HEK293 (cell line): ENCODE measurements around the gene HSD17B14.

Source experiments
- EGR2 ChIP-seq: fragments of 450-650 bp; formaldehyde crosslinking; IDR thresholded peaks from 2 replicates; pipeline ENCODE4 v1.5.1; 2016; ENCODE audit warnings: low read depth, missing biosample characterization, missing genetic modification characterization
- GLIS1 ChIP-seq: fragments of 450-650 bp; formaldehyde crosslinking; IDR thresholded peaks from 2 replicates; pipeline ENCODE4 v1.5.1; 2016; ENCODE audit warnings: missing biosample characterization, missing genetic modification characterization
- KLF9 ChIP-seq: fragments of 450-650 bp; formaldehyde crosslinking; IDR thresholded peaks from 2 replicates; pipeline ENCODE4 v1.5.1; 2016; ENCODE audit warnings: missing biosample characterization, missing genetic modification characterization, low read depth
- SALL2 ChIP-seq: fragments of 450-650 bp; formaldehyde crosslinking; IDR thresholded peaks from 2 replicates; pipeline ENCODE4 v1.5.0; 2017; ENCODE audit warnings: missing biosample characterization, mild to moderate bottlenecking, missing genetic modification characterization, borderline replicate concordance
- SCRT2 ChIP-seq: fragments of 450-650 bp; formaldehyde crosslinking; IDR thresholded peaks from 2 replicates; pipeline ENCODE4 v1.5.1; 2016; ENCODE audit warnings: missing biosample characterization, missing genetic modification characterization
- SETDB1 ChIP-seq: IDR thresholded peaks from one replicate; pipeline ENCODE4 v1.6.1; 2017; ENCODE audit warnings: mild to moderate bottlenecking, low read length, moderate library complexity, mixed read lengths; ENCODE audit not compliant: insufficient read length
- SP2 ChIP-seq: fragments of 450-650 bp; formaldehyde crosslinking; IDR thresholded peaks from 2 replicates; pipeline ENCODE4 v1.5.1; 2016; ENCODE audit warnings: missing biosample characterization, missing genetic modification characterization
- ZNF174 ChIP-seq: fragments of 450-650 bp; formaldehyde crosslinking; IDR thresholded peaks from 2 replicates; pipeline ENCODE4 v1.5.0; 2017; ENCODE audit warnings: missing biosample characterization, mild to moderate bottlenecking, missing genetic modification characterization
- ZNF184 ChIP-seq: fragments of 450-650 bp; IDR thresholded peaks from 2 replicates; pipeline ENCODE4 v1.5.1; 2018; ENCODE audit warnings: missing biosample characterization, mild to moderate bottlenecking, missing genetic modification characterization
- ZNF266 ChIP-seq: fragments of 450-650 bp; formaldehyde crosslinking; IDR thresholded peaks from 2 replicates; pipeline ENCODE4 v1.5.1; 2016; ENCODE audit warnings: missing biosample characterization, missing genetic modification characterization, low read depth
- ZNF394 ChIP-seq: fragments of 450-650 bp; formaldehyde crosslinking; IDR thresholded peaks from 2 replicates; pipeline ENCODE4 v1.5.1; 2016; ENCODE audit warnings: missing biosample characterization, missing genetic modification characterization, mild to moderate bottlenecking, moderate library complexity, borderline replicate concordance
- ZNF473 ChIP-seq: fragments of 450-650 bp; formaldehyde crosslinking; IDR thresholded peaks from 2 replicates; pipeline ENCODE4 v1.5.1; 2017; ENCODE audit warnings: missing biosample characterization, missing genetic modification characterization
- ZNF610 ChIP-seq: fragments of 450-650 bp; formaldehyde crosslinking; IDR thresholded peaks from 2 replicates; pipeline ENCODE4 v1.5.1; 2016; ENCODE audit warnings: missing biosample characterization, missing genetic modification characterization, borderline replicate concordance
- ZNF707 ChIP-seq: fragments of 450-650 bp; formaldehyde crosslinking; IDR thresholded peaks from 2 replicates; pipeline ENCODE4 v1.5.1; 2016; ENCODE audit warnings: missing biosample characterization, missing genetic modification characterization
- ZNF777 ChIP-seq: fragments of 450-650 bp; formaldehyde crosslinking; IDR thresholded peaks from 2 replicates; pipeline ENCODE4 v1.5.1; 2017; ENCODE audit warnings: missing biosample characterization, missing genetic modification characterization, borderline replicate concordance
- ZSCAN30 ChIP-seq: fragments of 450-650 bp; IDR thresholded peaks from 2 replicates; pipeline ENCODE4 v1.5.1; 2018; ENCODE audit warnings: missing biosample characterization, mild to moderate bottlenecking, missing genetic modification characterization, moderate library complexity
- TF ChIP-seq, protein P1 (sequence below): fragments of 450-650 bp; formaldehyde crosslinking; IDR thresholded peaks from 2 replicates; pipeline ENCODE4 v1.5.1; 2016; ENCODE audit warnings: missing biosample characterization, missing genetic modification characterization
- TF ChIP-seq, protein P2 (sequence below): IDR thresholded peaks from 2 replicates; pipeline ENCODE4 v1.6.1; 2011; ENCODE audit warnings: mild to moderate bottlenecking, low read depth, low read length, borderline replicate concordance
- TF ChIP-seq, protein P3 (sequence below): fragments of 450-650 bp; formaldehyde crosslinking; IDR thresholded peaks from 2 replicates; pipeline ENCODE4 v1.5.0; 2017; ENCODE audit warnings: missing biosample characterization, missing genetic modification characterization, borderline replicate concordance
- TF ChIP-seq, protein P4 (sequence below): fragments of 450-650 bp; formaldehyde crosslinking; IDR thresholded peaks from 2 replicates; pipeline ENCODE4 v1.5.1; 2016; ENCODE audit warnings: missing biosample characterization, missing genetic modification characterization
- TF ChIP-seq, protein P5 (sequence below): fragments of 450-650 bp; formaldehyde crosslinking; IDR thresholded peaks from 2 replicates; pipeline ENCODE4 v1.5.1; 2017; ENCODE audit warnings: missing biosample characterization, missing genetic modification characterization

HSD17B14 gene

DNA sequence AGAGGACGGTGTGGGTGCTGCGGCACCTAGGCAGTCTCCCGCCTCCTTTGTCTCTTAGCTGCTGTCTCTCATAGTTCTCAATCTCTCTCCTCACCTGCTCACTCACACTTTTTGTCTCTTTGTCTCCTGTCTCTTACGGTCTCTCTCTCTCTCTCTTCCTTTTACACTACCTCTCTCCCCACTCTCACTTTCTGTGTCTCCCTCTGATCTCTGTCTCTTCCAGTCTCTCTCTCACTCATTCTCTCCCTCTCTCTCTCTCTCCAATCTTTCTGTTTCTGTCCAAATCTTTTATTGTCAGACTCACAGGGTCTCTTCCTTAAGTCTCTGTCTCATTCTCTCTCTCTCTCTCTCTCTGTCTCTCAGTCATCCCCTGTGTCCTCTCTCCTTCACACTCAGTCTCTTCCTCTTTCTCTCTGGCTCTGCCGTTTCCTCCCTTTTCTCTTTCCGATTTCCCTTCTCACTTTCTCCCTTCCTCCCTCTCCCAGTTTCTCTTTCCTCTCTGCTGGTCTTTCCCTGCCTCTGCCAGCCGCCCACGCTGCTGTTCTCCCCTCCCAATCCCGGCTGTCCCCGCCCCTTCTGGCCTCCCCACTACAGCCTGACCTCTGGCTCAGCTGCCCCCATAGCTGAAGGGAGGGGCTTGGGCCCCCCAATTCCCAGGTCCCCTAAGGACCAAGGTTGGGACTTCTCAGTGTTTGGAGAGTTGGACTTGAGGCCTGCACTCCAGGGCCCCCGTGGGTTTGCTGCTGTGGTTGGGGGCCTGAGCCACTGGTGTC is 32.0 kb upstream of the HSD17B14 start, which contains the start of gene PLEKHA4 (continued):
- TF ChIP-seq ZSCAN30 (no peak), ZNF707 (tag by site-specific recombination) (no peak), ZNF266 (no peak), SCRT2 (tag by site-specific recombination) (no peak), KLF9 (tag by site-specific recombination) (peak; percentile 45), ZNF174 (tag by site-specific recombination) (no peak), ZNF610 (tag by site-specific recombination) (no peak), SP2 (tag by site-specific recombination) (peak; percentile 48), ZNF394 (tag by site-specific recombination) (no peak), ZNF473 (no peak), SETDB1 (no peak), GLIS1 (tag by site-specific recombination) (peak; percentile 26; the same call in 1 of the 2 replicates), ZNF777 (tag by site-specific recombination) (no peak), ZNF184 (tag by site-specific recombination) (no peak), SALL2 (tag by site-specific recombination) (no peak), EGR2 (tag by site-specific recombination) (peak; percentile 80)
- TF ChIP-seq, protein P1, sequence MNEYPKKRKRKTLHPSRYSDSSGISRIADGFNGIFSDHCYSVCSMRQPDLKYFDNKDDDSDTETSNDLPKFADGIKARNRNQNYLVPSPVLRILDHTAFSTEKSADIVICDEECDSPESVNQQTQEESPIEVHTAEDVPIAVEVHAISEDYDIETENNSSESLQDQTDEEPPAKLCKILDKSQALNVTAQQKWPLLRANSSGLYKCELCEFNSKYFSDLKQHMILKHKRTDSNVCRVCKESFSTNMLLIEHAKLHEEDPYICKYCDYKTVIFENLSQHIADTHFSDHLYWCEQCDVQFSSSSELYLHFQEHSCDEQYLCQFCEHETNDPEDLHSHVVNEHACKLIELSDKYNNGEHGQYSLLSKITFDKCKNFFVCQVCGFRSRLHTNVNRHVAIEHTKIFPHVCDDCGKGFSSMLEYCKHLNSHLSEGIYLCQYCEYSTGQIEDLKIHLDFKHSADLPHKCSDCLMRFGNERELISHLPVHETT (tag by site-specific recombination), result no peak
- TF ChIP-seq, protein P2, sequence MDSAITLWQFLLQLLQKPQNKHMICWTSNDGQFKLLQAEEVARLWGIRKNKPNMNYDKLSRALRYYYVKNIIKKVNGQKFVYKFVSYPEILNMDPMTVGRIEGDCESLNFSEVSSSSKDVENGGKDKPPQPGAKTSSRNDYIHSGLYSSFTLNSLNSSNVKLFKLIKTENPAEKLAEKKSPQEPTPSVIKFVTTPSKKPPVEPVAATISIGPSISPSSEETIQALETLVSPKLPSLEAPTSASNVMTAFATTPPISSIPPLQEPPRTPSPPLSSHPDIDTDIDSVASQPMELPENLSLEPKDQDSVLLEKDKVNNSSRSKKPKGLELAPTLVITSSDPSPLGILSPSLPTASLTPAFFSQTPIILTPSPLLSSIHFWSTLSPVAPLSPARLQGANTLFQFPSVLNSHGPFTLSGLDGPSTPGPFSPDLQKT, result no peak
- TF ChIP-seq, protein P3, sequence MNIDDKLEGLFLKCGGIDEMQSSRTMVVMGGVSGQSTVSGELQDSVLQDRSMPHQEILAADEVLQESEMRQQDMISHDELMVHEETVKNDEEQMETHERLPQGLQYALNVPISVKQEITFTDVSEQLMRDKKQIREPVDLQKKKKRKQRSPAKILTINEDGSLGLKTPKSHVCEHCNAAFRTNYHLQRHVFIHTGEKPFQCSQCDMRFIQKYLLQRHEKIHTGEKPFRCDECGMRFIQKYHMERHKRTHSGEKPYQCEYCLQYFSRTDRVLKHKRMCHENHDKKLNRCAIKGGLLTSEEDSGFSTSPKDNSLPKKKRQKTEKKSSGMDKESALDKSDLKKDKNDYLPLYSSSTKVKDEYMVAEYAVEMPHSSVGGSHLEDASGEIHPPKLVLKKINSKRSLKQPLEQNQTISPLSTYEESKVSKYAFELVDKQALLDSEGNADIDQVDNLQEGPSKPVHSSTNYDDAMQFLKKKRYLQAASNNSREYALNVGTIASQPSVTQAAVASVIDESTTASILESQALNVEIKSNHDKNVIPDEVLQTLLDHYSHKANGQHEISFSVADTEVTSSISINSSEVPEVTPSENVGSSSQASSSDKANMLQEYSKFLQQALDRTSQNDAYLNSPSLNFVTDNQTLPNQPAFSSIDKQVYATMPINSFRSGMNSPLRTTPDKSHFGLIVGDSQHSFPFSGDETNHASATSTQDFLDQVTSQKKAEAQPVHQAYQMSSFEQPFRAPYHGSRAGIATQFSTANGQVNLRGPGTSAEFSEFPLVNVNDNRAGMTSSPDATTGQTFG (tag by site-specific recombination), result no peak
- TF ChIP-seq, protein P4, sequence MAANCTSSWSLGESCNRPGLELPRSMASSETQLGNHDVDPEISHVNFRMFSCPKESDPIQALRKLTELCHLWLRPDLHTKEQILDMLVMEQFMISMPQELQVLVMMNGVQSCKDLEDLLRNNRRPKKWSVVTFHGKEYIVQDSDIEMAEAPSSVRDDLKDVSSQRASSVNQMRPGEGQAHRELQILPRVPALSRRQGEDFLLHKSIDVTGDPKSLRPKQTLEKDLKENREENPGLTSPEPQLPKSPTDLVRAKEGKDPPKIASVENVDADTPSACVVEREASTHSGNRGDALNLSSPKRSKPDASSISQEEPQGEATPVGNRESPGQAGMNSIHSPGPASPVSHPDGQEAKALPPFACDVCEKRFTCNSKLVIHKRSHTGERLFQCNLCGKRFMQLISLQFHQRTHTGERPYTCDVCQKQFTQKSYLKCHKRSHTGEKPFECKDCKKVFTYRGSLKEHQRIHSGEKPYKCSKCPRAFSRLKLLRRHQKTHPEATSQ (tag by site-specific recombination), result no peak
- TF ChIP-seq, protein P5, sequence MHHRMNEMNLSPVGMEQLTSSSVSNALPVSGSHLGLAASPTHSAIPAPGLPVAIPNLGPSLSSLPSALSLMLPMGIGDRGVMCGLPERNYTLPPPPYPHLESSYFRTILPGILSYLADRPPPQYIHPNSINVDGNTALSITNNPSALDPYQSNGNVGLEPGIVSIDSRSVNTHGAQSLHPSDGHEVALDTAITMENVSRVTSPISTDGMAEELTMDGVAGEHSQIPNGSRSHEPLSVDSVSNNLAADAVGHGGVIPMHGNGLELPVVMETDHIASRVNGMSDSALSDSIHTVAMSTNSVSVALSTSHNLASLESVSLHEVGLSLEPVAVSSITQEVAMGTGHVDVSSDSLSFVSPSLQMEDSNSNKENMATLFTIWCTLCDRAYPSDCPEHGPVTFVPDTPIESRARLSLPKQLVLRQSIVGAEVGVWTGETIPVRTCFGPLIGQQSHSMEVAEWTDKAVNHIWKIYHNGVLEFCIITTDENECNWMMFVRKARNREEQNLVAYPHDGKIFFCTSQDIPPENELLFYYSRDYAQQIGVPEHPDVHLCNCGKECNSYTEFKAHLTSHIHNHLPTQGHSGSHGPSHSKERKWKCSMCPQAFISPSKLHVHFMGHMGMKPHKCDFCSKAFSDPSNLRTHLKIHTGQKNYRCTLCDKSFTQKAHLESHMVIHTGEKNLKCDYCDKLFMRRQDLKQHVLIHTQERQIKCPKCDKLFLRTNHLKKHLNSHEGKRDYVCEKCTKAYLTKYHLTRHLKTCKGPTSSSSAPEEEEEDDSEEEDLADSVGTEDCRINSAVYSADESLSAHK (tag by site-specific recombination), result no peak
